Measurements from ENCODE around the gene GPD2.

DNA sequence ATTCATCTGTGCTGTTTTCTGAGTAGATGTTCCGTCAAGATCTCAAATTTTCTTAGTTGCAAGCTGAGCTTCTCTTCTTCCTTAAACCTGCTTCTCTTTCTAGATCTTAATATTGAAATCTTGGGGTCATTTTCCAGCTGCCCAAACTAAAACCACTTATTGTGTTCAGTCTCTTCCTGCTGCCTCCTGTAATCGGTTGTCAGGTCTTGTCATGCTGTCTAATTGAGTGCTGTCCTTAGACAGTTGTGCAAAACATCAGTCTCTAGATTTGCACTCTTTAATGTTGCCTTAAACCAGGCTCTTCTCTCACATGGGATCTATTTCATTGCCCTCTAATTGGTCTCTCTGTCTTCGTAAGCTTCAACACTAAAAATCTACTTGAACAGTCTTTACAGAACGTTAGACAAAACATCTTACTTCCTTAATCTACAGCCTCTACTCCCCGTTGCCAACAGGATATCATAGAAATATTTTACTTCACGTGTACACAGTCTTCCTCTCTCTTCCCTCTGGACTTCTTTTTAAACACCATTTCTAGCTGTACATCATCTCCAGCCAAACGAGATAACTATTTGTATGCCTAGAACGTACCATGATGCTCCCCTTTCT is 34.9 kb downstream of the GPD2 start:
- TF ChIP-seq, protein P1, sequence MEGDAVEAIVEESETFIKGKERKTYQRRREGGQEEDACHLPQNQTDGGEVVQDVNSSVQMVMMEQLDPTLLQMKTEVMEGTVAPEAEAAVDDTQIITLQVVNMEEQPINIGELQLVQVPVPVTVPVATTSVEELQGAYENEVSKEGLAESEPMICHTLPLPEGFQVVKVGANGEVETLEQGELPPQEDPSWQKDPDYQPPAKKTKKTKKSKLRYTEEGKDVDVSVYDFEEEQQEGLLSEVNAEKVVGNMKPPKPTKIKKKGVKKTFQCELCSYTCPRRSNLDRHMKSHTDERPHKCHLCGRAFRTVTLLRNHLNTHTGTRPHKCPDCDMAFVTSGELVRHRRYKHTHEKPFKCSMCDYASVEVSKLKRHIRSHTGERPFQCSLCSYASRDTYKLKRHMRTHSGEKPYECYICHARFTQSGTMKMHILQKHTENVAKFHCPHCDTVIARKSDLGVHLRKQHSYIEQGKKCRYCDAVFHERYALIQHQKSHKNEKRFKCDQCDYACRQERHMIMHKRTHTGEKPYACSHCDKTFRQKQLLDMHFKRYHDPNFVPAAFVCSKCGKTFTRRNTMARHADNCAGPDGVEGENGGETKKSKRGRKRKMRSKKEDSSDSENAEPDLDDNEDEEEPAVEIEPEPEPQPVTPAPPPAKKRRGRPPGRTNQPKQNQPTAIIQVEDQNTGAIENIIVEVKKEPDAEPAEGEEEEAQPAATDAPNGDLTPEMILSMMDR (tag by site-specific recombination; IDR thresholded peaks at IDR 0.05), result no peak
- TF ChIP-seq, protein P2, sequence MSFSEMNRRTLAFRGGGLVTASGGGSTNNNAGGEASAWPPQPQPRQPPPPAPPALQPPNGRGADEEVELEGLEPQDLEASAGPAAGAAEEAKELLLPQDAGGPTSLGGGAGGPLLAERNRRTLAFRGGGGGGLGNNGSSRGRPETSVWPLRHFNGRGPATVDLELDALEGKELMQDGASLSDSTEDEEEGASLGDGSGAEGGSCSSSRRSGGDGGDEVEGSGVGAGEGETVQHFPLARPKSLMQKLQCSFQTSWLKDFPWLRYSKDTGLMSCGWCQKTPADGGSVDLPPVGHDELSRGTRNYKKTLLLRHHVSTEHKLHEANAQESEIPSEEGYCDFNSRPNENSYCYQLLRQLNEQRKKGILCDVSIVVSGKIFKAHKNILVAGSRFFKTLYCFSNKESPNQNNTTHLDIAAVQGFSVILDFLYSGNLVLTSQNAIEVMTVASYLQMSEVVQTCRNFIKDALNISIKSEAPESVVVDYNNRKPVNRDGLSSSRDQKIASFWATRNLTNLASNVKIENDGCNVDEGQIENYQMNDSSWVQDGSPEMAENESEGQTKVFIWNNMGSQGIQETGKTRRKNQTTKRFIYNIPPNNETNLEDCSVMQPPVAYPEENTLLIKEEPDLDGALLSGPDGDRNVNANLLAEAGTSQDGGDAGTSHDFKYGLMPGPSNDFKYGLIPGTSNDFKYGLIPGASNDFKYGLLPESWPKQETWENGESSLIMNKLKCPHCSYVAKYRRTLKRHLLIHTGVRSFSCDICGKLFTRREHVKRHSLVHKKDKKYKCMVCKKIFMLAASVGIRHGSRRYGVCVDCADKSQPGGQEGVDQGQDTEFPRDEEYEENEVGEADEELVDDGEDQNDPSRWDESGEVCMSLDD (tag by site-specific recombination; IDR thresholded peaks at IDR 0.05), result no peak
